Measurements from ENCODE around the gene ENDOV. TPM values are rescaled to one million over a fixed set of nuclear protein-coding genes. Genes with fewer than 3 reads are reported as not detected.

Gene ENDOV
- total RNA-seq, 4 donors from 2014 or later: 13.2 to 72.6 (median 36.8) TPM

GRCh38 chr17:80372922-80373570, 41.9 kb upstream of the ENDOV start:
- DNase-seq: peak in 1 of 3 donors; percentile 39

GRCh38 chr17:80374039-80374731, 40.8 kb upstream of the ENDOV start:
- H3K27ac ChIP-seq: no peak overlapping the region
- DNase-seq: peak in 2 of 3 donors; percentile 26 to 38
- no peaks in the 10 kb centered on the region for H3K9me3 ChIP-seq
- no peaks in the 10 kb centered on the region for H3K27me3 ChIP-seq
- no peak overlapping the region for H3K4me3 ChIP-seq
- peaks cover 0 to 99% (median 0%) of the 10 kb centered on the region in 3 donors for H3K36me3 ChIP-seq
- H3K4me1 ChIP-seq: no peaks in the 10 kb centered on the region
- TF ChIP-seq CTCF (IDR thresholded peaks at IDR 0.05) (no peak), POLR2A (IDR thresholded peaks at IDR 0.05) (no peak)

More at GRCh38 chr17:80372922-80373570, 41.9 kb upstream of the ENDOV start:
- no peak overlapping the region for H3K4me3 ChIP-seq
- no peaks in the 10 kb centered on the region for H3K9me3 ChIP-seq
- H3K27ac ChIP-seq: no peak overlapping the region
- TF ChIP-seq CTCF (IDR thresholded peaks at IDR 0.05) (no peak), POLR2A (IDR thresholded peaks at IDR 0.05) (no peak)
- H3K4me1 ChIP-seq: no peaks in the 10 kb centered on the region
- no peaks in the 10 kb centered on the region for H3K27me3 ChIP-seq
- peaks cover 0 to 99% (median 2%) of the 10 kb centered on the region in 3 donors for H3K36me3 ChIP-seq

GRCh38 chr17:80374732-80375585, 40.0 kb upstream of the ENDOV start:
- DNase-seq: peak in 1 of 3 donors; percentile 22
- Histone ChIP-seq H3K27ac (no peak overlapping the region), H3K4me1 (no peaks in the 10 kb centered on the region), H3K4me3 (no peak overlapping the region), H3K36me3 (peaks cover 0 to 99% (median 0%) of the 10 kb centered on the region in 3 donors), H3K9me3 (no peaks in the 10 kb centered on the region), H3K27me3 (no peaks in the 10 kb centered on the region)
- TF ChIP-seq CTCF (IDR thresholded peaks at IDR 0.05): no peak
- no peak for TF ChIP-seq POLR2A (IDR thresholded peaks at IDR 0.05)

- peaks cover 0 to 100% (median 4%) of the 10 kb centered on the region in 3 donors for H3K36me3 ChIP-seq
- TF ChIP-seq POLR2A (IDR thresholded peaks at IDR 0.05) (no peak), CTCF (IDR thresholded peaks at IDR 0.05) (no peak)
- no peaks in the 10 kb centered on the region for H3K9me3 ChIP-seq
Measured at GRCh38 chr17:80376531-80376930, 38.4 kb upstream of the ENDOV start.

GRCh38 chr17:80377798-80378197, 37.2 kb upstream of the ENDOV start:
- no peak for DNase-seq
- peaks cover 0 to 100% (median 5%) of the 10 kb centered on the region in 3 donors for H3K36me3 ChIP-seq

More at GRCh38 chr17:80376531-80376930, 38.4 kb upstream of the ENDOV start:
- no peaks in the 10 kb centered on the region for H3K4me1 ChIP-seq
- DNase-seq: no peak
- H3K27ac ChIP-seq: no peak overlapping the region
- H3K27me3 ChIP-seq: no peaks in the 10 kb centered on the region
- no peak overlapping the region for H3K4me3 ChIP-seq

More at GRCh38 chr17:80377798-80378197, 37.2 kb upstream of the ENDOV start:
- no peaks in the 10 kb centered on the region for H3K9me3 ChIP-seq
- no peaks in the 10 kb centered on the region for H3K27me3 ChIP-seq
- H3K4me3 ChIP-seq: no peak overlapping the region
- no peak overlapping the region for H3K27ac ChIP-seq
- TF ChIP-seq POLR2A (IDR thresholded peaks at IDR 0.05): no peak
- TF ChIP-seq CTCF (IDR thresholded peaks at IDR 0.05): no peak
- no peaks in the 10 kb centered on the region for H3K4me1 ChIP-seq
